Sciatic nerve (tissue), 2 donors: Measurements from ENCODE around the gene RGS12. TPM values are rescaled to one million over a fixed set of nuclear protein-coding genes. Genes with fewer than 3 reads are reported as not detected.
A peak's percentile ranks its signal among the peaks of the same experiment; 100 is the strongest.

ENCODE experiments used
- ATAC-seq: fragments of 200-7000 bp; cut with Tn5 transposase; one replicate; pipeline ENCODE4 v1.9.1; 2020; ENCODE audit warnings: mild to moderate bottlenecking, moderate library complexity
- DNase-seq: peaks from one replicate; pipeline ENCODE4 v3.0.0-alpha.2; 2020; ENCODE audit warnings: low spot score
- intact Hi-C: fragments of 100-400 bp; cut with DNase I; formaldehyde crosslinking; loops from one replicate; pipeline ENCODE4 v1.14.2; 2022
- total RNA-seq: library from RNA; stranded (reverse); fragmentation: NEBNext Ultra II Directional; extraction: Animal tissue kit (Norgen Biotek cat#: 25700); gene quantifications from one replicate; pipeline ENCODE4 v1.2.1, GENCODE V29; 2021
- donor health status: DM: no; HTN: no; CAD: no.
- donor health status: DM: no; HTN: no; CAD: no.

The RGS12 gene
- total RNA-seq, 1 donor from 2014 or later, result 40.7 TPM

DNA sequence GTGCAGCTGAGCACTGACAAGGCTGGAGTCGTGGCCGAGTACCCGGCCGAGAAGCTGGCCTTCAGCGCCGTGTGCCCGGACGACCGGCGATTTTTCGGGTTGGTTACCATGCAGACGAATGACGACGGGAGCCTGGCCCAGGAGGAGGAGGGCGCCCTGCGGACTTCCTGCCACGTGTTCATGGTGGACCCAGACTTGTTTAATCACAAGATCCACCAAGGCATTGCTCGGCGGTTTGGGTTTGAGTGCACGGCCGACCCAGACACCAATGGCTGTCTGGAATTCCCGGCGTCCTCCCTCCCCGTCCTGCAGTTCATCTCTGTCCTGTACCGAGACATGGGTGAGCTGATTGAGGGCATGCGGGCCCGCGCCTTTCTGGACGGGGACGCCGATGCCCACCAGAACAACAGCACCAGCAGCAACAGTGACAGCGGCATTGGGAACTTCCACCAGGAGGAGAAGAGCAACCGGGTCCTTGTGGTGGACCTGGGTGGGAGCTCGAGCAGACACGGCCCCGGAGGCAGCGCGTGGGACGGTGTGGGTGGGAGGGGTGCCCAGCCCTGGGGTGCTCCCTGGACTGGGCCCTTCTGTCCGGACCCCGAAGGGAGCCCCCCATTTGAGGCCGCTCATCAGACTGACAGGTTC is 24.3 kb downstream of the RGS12 start:
- ATAC-seq (no peak), DNase-seq (peak; percentile 53)
- intact Hi-C loops, result no loop called here

- intact Hi-C loops, result no loop called here
- peak; percentile 55 for DNase-seq
- ATAC-seq, result no peak
Observed at GRCh38 chr4:3317656-3318211, 24.9 kb downstream of the RGS12 start.

- DNase-seq, result peak; percentile 50
- intact Hi-C loops, result no loop called here
- ATAC-seq, result no peak
Observed at GRCh38 chr4:3318561-3319021, 25.8 kb downstream of the RGS12 start.

DNA sequence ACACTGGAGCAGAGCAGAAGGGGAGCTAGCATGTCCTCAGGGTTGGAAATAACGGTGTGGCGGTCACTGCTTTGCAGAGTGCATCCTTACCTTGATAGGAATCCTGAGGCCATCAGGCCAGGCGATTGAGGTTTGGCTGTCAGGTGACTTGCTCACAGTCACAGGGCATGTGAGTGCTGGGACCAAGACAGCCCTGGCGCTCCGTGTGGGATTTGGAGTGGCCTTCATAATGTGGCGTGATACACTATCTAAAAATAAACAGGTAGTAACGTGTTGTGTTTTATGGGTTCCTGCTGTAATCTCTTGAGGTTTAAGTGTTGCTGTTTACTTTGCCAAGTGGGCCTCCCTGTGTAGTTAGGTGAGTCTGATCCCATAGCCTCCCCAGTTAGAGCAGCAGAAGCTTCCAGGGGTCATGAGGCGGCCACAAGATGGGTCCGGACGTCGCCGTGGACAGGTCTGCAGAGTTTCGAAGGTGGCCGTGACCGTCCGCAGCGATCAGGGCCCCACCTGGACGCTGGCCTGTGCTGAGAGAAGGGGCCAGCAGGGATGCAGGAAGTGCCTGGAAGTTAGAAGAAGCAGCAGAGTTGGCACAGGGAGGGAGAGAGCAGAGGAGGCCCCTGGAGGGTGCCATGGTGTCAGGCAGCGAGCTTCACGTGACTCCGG is 27.7 kb downstream of the RGS12 start:
- intact Hi-C loops, result no loop called here
- ATAC-seq (no peak), DNase-seq (peak; percentile 42)

- intact Hi-C loops, result no loop called here
- peak; percentile 64 for DNase-seq
- peak; percentile 90 for ATAC-seq
Observed at GRCh38 chr4:3321295-3321889, 28.6 kb downstream of the RGS12 start.

GRCh38 chr4:3322059-3322550 is 29.3 kb downstream of the RGS12 start:
- intact Hi-C loops, result no loop called here
- ATAC-seq, result peak; percentile 39
- DNase-seq, result no peak

GRCh38 chr4:3323071-3323481 is 30.3 kb downstream of the RGS12 start:
- DNase-seq, result no peak
- ATAC-seq, result no peak
- intact Hi-C loops, result no loop called here

- intact Hi-C loops, result no loop called here
- no peak for ATAC-seq
- DNase-seq, result no peak
Observed at GRCh38 chr4:3324093-3324815, 31.4 kb downstream of the RGS12 start.

GRCh38 chr4:3328814-3329663 is 36.2 kb downstream of the RGS12 start:
- ATAC-seq, result no peak
- no peak for DNase-seq
- intact Hi-C loops, result no loop called here

DNA sequence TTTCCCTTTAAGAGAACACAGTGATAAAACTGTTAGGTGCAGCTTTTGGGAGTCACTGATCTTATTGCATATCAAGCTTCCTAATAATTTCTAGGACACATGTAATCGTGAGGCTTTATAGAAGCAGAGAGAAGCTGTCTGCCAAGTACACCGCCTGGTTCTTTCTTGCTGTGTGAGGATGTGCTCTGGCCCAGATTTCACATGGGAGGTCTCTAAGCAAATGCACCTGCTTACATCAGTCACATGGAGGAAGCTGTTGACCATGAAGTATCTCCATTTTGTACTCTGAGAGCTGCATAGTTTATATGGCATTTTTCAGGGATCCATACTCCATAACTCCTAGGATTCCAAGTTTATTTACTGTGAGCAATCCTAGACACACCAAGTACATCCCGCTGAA is 37.1 kb downstream of the RGS12 start:
- intact Hi-C loops, result no loop called here
- no peak for ATAC-seq
- DNase-seq, result no peak

DNA sequence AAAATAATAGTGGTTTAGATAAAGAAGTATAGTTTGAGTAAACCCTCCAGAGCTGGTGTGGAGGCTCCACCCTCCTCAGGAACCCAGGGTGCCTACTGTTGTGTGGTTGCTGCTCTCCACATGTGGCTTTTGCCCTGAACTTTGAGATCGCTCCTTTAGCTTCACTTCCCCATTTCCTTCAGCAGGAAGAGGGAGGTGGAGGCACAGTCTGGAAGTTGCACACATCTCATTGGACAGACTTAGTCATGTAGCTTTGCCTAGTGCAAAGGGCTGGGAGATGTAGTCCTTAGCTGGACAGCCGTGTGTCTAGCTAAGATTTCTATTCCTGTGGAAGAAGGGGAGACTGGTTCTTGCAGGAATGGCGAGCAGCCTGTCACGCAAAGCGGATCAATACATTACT is 37.9 kb downstream of the RGS12 start:
- ATAC-seq, result no peak
- intact Hi-C loops, result no loop called here
- no peak for DNase-seq

GRCh38 chr4:3331511-3332394 is 38.9 kb downstream of the RGS12 start:
- no peak for DNase-seq
- ATAC-seq, result no peak

DNA sequence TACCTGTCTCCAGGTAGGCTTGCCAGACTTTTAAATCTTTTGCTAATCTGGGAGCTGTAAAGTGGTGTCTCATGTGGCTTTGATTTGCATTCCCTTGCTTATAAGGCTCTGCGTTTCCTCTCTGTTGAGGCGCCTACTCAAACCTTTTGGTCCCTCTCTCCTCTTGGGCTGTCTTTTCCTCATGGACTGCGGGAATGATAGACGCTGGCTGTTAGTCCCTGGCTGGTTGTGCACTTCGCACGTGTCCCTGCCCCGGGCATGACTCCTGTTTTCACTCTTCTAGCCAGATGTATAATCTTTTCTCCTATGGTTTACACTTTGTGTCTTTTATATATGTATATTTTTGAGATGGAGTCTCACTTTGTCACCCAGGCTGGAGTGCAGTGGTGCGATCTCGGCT is 39.7 kb downstream of the RGS12 start:
- no peak for ATAC-seq
- intact Hi-C loops, result no loop called here
- DNase-seq, result no peak

More at GRCh38 chr4:3331511-3332394, 38.9 kb downstream of the RGS12 start:
- intact Hi-C loops, result no loop called here

DNA sequence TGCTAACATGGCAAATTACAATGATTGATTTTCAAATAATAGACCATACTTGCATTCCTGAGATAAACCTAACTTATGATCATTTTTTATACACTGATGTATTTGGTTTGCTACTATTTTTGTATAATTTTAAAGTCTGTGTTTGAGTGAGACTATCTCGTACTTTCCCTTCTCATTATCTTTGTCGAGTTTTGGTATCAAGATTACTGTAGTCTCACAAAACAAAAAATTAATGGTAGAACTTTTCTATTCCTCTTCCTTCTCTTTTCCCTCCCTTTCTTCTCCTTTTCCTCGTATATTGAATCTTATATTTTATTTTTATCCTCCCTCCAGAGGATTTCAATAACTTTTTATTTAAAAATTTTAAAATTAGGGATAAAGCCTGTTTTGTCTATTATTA is 41.5 kb downstream of the RGS12 start:
- intact Hi-C loops, result no loop called here
- ATAC-seq, result no peak
- DNase-seq, result no peak

GRCh38 chr4:3335385-3335784 is 42.6 kb downstream of the RGS12 start:
- intact Hi-C loops, result no loop called here

GRCh38 chr4:3335982-3336381 is 43.2 kb downstream of the RGS12 start:
- intact Hi-C loops, result no loop called here
- no peak for DNase-seq
- no peak for ATAC-seq

More at GRCh38 chr4:3335385-3335784, 42.6 kb downstream of the RGS12 start:
- ATAC-seq (no peak), DNase-seq (no peak)
